ENCODE results near the gene E2F8.

E2F8 gene

GRCh38 chr11:19187833-19188258 lies 52.9 kb downstream of the E2F8 start:
- no peak overlapping the region for H3K4me3 ChIP-seq (replicated peaks; ENCODE audit: low read depth, low read length)
- DNase-seq (ENCODE audit: extremely low read depth, low read depth) = no peak
- TF ChIP-seq CTCF (IDR thresholded peaks at IDR 0.05; ENCODE audit: low read depth, low read length, missing control alignments) = no peak

- no peak overlapping the region for H3K4me3 ChIP-seq (replicated peaks; ENCODE audit: low read depth, low read length)
- DNase-seq (ENCODE audit: extremely low read depth, low read depth) = no peak
- no peak for TF ChIP-seq CTCF (IDR thresholded peaks at IDR 0.05; ENCODE audit: low read depth, low read length, missing control alignments)
These were observed 53.5 kb downstream of the E2F8 start for GRCh38 chr11:19187114-19187832.

GRCh38 chr11:19185516-19186052 lies 55.2 kb downstream of the E2F8 start:
- H3K4me3 ChIP-seq (replicated peaks; ENCODE audit: low read depth, low read length) = no peak overlapping the region
- no peak for DNase-seq (ENCODE audit: extremely low read depth, low read depth)
- TF ChIP-seq CTCF (IDR thresholded peaks at IDR 0.05; ENCODE audit: low read depth, low read length, missing control alignments) = no peak

GRCh38 chr11:19185036-19185435 lies 55.7 kb downstream of the E2F8 start:
- no peak overlapping the region for H3K4me3 ChIP-seq (replicated peaks; ENCODE audit: low read depth, low read length)
- no peak for TF ChIP-seq CTCF (IDR thresholded peaks at IDR 0.05; ENCODE audit: low read depth, low read length, missing control alignments)
- no peak for DNase-seq (ENCODE audit: extremely low read depth, low read depth)

GRCh38 chr11:19183646-19184045 lies 57.1 kb downstream of the E2F8 start:
- TF ChIP-seq CTCF (IDR thresholded peaks at IDR 0.05; ENCODE audit: low read depth, low read length, missing control alignments) = no peak
- DNase-seq (ENCODE audit: extremely low read depth, low read depth) = no peak
- no peak overlapping the region for H3K4me3 ChIP-seq (replicated peaks; ENCODE audit: low read depth, low read length)

GRCh38 chr11:19181531-19182261 lies 59.0 kb downstream of the E2F8 start:
- H3K4me3 ChIP-seq (replicated peaks; ENCODE audit: low read depth, low read length) = no peak overlapping the region
- no peak for TF ChIP-seq CTCF (IDR thresholded peaks at IDR 0.05; ENCODE audit: low read depth, low read length, missing control alignments)
- no peak for DNase-seq (ENCODE audit: extremely low read depth, low read depth)

Measured in HFF-Myc (cell line).